GM12872 (cell line): Measurements from ENCODE around the gene BTNL8.

Experiments
- TF ChIP-seq, protein P1 (sequence below): IDR thresholded peaks from 3 replicates; pipeline ENCODE4 v1.5.1; 2011; ENCODE audit warnings: low read depth, mild to moderate bottlenecking, low read length, moderate library complexity; ENCODE audit not compliant: insufficient read depth

The BTNL8 gene

DNA sequence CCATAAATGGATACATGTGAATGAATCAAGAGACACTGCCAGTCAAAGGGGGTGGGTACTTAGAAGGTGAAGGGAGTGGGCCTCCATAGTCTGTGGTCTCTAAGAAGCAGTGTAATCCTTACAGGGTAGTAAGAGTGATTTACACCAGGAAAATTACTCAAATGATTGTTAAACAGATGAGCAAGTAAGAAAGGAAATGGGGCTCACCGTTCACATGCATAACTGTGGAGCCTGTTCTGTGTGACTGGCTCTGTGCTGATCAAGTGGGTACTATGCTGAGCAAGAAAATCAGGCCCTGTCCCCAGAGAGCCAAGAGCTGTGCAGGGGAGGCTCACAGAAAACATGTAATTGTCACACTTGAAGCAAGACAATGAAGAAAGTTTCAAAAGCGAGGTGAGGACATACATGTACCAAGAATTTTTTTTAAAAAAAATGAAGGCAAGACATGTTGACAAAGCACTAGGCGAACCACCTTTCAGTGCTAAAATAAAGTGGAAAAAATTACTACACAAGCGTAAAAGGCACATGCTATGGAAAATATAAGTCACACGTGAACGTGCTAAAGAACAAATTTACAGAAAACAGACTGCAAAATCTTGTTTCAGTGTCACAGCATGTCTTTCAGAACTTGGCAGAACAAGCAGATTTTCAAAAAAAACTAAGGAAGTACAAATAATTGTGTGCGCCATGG, 2.5 kb downstream of the BTNL8 start:
- TF ChIP-seq, protein P1, sequence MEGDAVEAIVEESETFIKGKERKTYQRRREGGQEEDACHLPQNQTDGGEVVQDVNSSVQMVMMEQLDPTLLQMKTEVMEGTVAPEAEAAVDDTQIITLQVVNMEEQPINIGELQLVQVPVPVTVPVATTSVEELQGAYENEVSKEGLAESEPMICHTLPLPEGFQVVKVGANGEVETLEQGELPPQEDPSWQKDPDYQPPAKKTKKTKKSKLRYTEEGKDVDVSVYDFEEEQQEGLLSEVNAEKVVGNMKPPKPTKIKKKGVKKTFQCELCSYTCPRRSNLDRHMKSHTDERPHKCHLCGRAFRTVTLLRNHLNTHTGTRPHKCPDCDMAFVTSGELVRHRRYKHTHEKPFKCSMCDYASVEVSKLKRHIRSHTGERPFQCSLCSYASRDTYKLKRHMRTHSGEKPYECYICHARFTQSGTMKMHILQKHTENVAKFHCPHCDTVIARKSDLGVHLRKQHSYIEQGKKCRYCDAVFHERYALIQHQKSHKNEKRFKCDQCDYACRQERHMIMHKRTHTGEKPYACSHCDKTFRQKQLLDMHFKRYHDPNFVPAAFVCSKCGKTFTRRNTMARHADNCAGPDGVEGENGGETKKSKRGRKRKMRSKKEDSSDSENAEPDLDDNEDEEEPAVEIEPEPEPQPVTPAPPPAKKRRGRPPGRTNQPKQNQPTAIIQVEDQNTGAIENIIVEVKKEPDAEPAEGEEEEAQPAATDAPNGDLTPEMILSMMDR = no peak

DNA sequence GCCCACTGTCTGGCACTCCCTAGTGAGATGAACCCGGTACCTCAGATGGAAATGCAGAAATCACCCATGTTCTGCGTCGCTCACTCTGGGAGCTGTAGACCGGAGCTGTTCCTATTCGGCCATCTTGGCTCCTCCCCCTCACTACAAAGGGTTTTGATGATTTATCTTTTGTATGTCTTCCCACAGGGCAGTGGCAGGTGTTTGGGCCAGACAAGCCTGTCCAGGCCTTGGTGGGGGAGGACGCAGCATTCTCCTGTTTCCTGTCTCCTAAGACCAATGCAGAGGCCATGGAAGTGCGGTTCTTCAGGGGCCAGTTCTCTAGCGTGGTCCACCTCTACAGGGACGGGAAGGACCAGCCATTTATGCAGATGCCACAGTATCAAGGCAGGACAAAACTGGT, 9.4 kb downstream of the BTNL8 start:
- TF ChIP-seq, protein P1 = no peak

DNA sequence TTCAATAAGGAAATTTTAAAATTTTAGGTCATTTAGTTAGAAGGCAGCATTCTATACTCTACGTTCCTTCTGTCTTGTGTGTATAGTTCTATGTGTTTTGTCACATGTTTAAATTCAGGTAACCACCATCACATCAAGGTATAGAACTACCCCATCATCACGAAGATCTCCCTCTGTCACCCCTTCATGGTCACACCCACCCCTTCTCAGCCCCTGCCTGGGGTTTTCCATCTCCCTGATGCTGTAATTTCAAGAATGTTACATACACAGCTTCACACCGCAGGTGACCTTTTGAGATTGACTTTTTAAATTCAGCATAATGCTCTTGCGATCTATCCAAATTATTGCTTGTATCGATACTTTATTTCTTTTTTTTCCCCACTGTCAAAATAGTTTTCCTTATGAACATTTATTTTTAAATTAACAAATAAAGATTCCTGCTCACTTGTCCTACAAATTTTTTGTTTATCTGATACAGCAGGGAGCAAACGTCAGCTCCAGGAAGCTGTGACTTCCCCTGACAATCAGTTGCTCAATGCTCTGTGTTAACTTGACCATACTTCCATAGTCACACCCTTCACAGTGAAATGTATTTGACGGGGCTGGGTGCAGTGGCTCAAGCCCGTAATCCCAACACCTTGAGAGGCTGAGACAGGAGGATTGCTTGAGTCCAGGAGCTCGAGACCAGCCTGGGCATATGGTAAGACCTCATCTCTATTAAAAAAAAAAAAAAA, 10.2 kb downstream of the BTNL8 start:
- TF ChIP-seq, protein P1 = no peak

DNA sequence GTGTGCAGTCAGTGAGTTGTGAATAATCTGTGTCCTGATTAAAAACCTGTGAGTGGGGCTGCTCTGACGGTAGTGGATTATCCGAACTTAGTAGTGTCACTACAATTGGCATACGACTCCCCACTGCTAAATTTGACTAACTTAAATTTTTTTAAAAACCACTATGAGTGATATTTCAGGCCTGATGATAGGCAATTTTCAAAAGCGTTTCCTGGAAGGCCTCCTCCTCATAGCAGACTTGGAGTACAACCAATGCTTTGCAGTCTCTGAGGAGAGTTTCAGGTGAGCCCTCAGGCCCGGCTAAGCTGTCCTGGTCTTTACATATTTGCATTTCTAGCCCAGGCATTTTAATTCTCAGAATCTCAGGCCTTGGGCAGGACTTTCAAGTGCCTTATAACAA, 10.8 kb downstream of the BTNL8 start:
- TF ChIP-seq, protein P1 = no peak

DNA sequence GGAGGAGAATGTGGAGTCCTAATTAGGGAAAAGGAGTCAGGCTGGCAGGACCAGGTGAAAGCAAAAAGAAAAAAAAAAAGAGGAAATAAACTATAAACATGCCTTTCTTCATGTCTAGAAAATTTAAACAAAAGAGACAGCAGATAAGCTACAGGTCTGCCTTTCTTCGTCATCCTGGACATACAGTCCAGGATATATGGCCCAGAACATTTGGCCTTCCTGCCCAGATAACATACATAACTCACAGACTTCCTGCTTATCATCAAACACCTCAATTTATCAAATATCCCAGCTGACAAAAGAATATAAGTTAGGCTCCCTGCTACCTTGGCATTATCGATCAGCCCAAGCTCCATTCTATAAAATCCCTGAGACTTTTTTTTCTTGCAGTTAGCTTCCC, 11.2 kb downstream of the BTNL8 start:
- TF ChIP-seq, protein P1 = no peak

DNA sequence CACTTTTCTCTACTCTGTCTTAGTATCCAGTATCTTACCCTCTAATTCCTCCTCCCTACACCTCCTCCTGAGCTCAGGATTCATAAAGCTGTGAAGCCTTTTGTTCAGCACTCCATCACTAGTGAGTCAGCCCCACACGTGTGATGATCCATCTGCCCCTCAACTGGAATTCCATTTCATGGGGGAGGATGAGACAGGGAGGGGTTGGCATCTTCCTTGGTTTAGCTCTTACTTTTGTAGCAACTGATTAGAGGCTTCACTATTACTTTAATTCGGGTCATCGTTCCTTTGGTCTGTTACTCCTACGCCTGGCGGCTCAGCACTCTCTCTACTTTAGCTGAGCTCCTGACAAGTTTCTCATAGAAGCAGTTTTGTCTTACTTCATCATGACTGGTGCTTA, 11.8 kb downstream of the BTNL8 start:
- TF ChIP-seq, protein P1 = no peak

DNA sequence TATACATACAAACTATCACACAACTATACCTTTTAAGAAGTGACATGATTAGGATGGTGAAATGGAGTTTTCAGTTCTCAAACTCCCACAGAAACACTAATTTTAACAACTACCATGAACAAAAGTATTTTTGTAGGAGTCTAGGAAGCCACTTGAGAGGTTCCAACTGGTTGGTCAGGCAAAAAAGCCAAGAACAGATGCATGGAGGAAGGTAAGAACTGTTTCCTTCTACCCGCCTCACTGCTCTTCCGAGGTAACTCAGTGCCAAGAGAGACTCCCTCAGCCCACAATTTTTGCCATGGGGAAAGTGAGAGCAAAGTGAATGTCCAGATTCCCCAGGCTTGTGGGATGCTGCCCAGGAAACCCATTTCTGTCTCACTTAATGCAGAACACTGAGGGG, 15.7 kb downstream of the BTNL8 start:
- TF ChIP-seq, protein P1 = no peak
